Loucy (cell line): ENCODE data around the gene ZMYM1.
"Not testable (repeated sequence)": the region's sequence is repeated elsewhere in the genome, so short reads cannot be mapped to it uniquely, and the experiment has no call there.

Experiments
- H2AFZ ChIP-seq: fragments of 200-600 bp; sonication (generic); 2 replicates; pipeline ENCODE4 v1.6.0; 2016; ENCODE audit warnings: antibody characterized with exemption, mild to moderate bottlenecking, low read length, moderate library complexity
- H3F3A ChIP-seq: fragments of 200-600 bp; 2 replicates; pipeline ENCODE4 v1.6.0; 2016; ENCODE audit warnings: antibody characterized with exemption, low read depth, mild to moderate bottlenecking
- H3K27me3 ChIP-seq: fragments of 200-600 bp; sonication (generic); 2 replicates; pipeline ENCODE4 v1.6.1; 2014; ENCODE audit warnings: low read length, mild to moderate bottlenecking; ENCODE audit not compliant: insufficient read depth, poor library complexity, severe bottlenecking
- H3K36me3 ChIP-seq: fragments of 200-600 bp; sonication (generic); 2 replicates; pipeline ENCODE4 v1.6.1; 2016; ENCODE audit warnings: low read length; ENCODE audit not compliant: insufficient read depth
- H3K4me1 ChIP-seq: fragments of 200-600 bp; sonication (generic); 2 replicates; pipeline ENCODE4 v1.5.1; 2014; ENCODE audit warnings: low read length, mild to moderate bottlenecking; ENCODE audit not compliant: insufficient read depth, poor library complexity, severe bottlenecking
- H3K4me2 ChIP-seq: fragments of 200-600 bp; sonication (generic); 2 replicates; pipeline ENCODE4 v1.6.0; 2014; ENCODE audit warnings: antibody characterized with exemption, low read length, low read depth, mild to moderate bottlenecking; ENCODE audit not compliant: poor library complexity, severe bottlenecking
- H3K4me3 ChIP-seq: fragments of 200-600 bp; sonication (generic); 2 replicates; pipeline ENCODE4 v1.5.1; 2014; ENCODE audit warnings: low read length, mild to moderate bottlenecking, mixed read lengths; ENCODE audit not compliant: poor library complexity, severe bottlenecking
- H3K79me2 ChIP-seq: fragments of 200-600 bp; sonication (generic); 2 replicates; pipeline ENCODE4 v1.6.1; 2014; ENCODE audit warnings: low read length; ENCODE audit not compliant: insufficient read depth
- H3K9ac ChIP-seq: fragments of 200-600 bp; sonication (generic); 2 replicates; pipeline ENCODE4 v1.6.0; 2014; ENCODE audit warnings: mild to moderate bottlenecking, low read depth, low read length, moderate library complexity; ENCODE audit not compliant: poor library complexity, severe bottlenecking
- H3K9me2 ChIP-seq: fragments of 200-600 bp; sonication (generic); replicated peaks from 2 replicates; pipeline ENCODE4 v1.6.1; 2016; ENCODE audit warnings: low read depth, low read length, mixed read lengths
- H3K9me3 ChIP-seq: fragments of 200-600 bp; sonication (generic); 2 replicates; pipeline ENCODE4 v1.6.1; 2014; ENCODE audit warnings: mild to moderate bottlenecking, antibody characterized with exemption, low read length, low read depth; ENCODE audit not compliant: insufficient read depth
- H4K20me1 ChIP-seq: fragments of 200-600 bp; sonication (generic); 2 replicates; pipeline ENCODE4 v1.6.0; 2014; ENCODE audit warnings: antibody characterized with exemption, low read length, mild to moderate bottlenecking; ENCODE audit not compliant: insufficient read depth, poor library complexity, severe bottlenecking
- CTCF ChIP-seq: fragments of 200-600 bp; sonication (generic); conservative IDR thresholded peaks from 2 replicates; pipeline ENCODE4 v1.5.1; 2014; ENCODE audit warnings: mild to moderate bottlenecking, antibody characterized with exemption, low read length
- EZH2phosphoT487 ChIP-seq: fragments of 200-600 bp; IDR thresholded peaks from 2 replicates; pipeline ENCODE4 v1.6.1; 2018; ENCODE audit warnings: antibody characterized with exemption, mild to moderate bottlenecking, moderate library complexity, borderline replicate concordance

The ZMYM1 gene

GRCh38 chr1:35069746-35070145 lies 9.4 kb upstream of the ZMYM1 start:
- H3F3A ChIP-seq: no peaks in the 10 kb centered on the region
- H3K9me2 ChIP-seq: no peaks in the 10 kb centered on the region
- H3K4me1 ChIP-seq: peaks cover 3% of the 10 kb centered on the region
- H3K4me2 ChIP-seq: no peak overlapping the region
- peaks cover 7% of the 10 kb centered on the region for H3K9me3 ChIP-seq
- H2AFZ ChIP-seq: no peak overlapping the region
- no peaks in the 10 kb centered on the region for H3K79me2 ChIP-seq
- no peaks in the 10 kb centered on the region for H3K36me3 ChIP-seq
- no peaks in the 10 kb centered on the region for H3K27me3 ChIP-seq
- H4K20me1 ChIP-seq: no peaks in the 10 kb centered on the region
- TF ChIP-seq CTCF: no peak
- no peak for TF ChIP-seq EZH2phosphoT487
- H3K4me3 ChIP-seq: no peak overlapping the region
- no peak overlapping the region for H3K9ac ChIP-seq

- Histone ChIP-seq H3F3A (no peaks in the 10 kb centered on the region), H3K4me2 (no peak overlapping the region), H3K9me3 (peaks cover 7% of the 10 kb centered on the region), H3K9ac (no peak overlapping the region), H3K79me2 (no peaks in the 10 kb centered on the region), H3K27me3 (no peaks in the 10 kb centered on the region), H3K4me3 (no peak overlapping the region), H4K20me1 (no peaks in the 10 kb centered on the region), H3K9me2 (no peaks in the 10 kb centered on the region), H3K4me1 (peaks cover 7% of the 10 kb centered on the region), H3K36me3 (no peaks in the 10 kb centered on the region), H2AFZ (no peak overlapping the region)
- TF ChIP-seq CTCF (no peak), EZH2phosphoT487 (no peak)
These were observed 5.8 kb upstream of the ZMYM1 start for GRCh38 chr1:35073265-35073811.

GRCh38 chr1:35076426-35076825 lies 2.8 kb upstream of the ZMYM1 start:
- not testable (repeated sequence) for H3K27me3 ChIP-seq, H3F3A ChIP-seq, H2AFZ ChIP-seq, H3K9me3 ChIP-seq, H3K9me2 ChIP-seq, H3K36me3 ChIP-seq, H3K4me3 ChIP-seq, H3K9ac ChIP-seq, H4K20me1 ChIP-seq, H3K4me2 ChIP-seq
- peaks cover 21% of the 10 kb centered on the region for H3K79me2 ChIP-seq
- peaks cover 23% of the 10 kb centered on the region for H3K4me1 ChIP-seq

GRCh38 chr1:35080171-35080854 lies 1.1 kb downstream of the ZMYM1 start:
- Histone ChIP-seq H3K4me3 (peak overlapping the region; percentile 88), H3K9me2 (no peaks in the 10 kb centered on the region), H2AFZ (no peak overlapping the region), H3K4me1 (peaks cover 49% of the 10 kb centered on the region), H3K79me2 (peaks cover 59% of the 10 kb centered on the region), H3K9me3 (no peaks in the 10 kb centered on the region), H3K4me2 (peak overlapping the region; percentile 99), H3K27me3 (no peaks in the 10 kb centered on the region), H4K20me1 (peaks cover 4% of the 10 kb centered on the region), H3K9ac (peak overlapping the region; percentile 87), H3F3A (no peaks in the 10 kb centered on the region), H3K36me3 (no peaks in the 10 kb centered on the region)
- TF ChIP-seq CTCF (no peak), EZH2phosphoT487 (no peak)
